SK-N-MC (cell line): ENCODE results near the gene LGMN.
"Not testable (repeated sequence)": the region's sequence is repeated elsewhere in the genome, so short reads cannot be mapped to it uniquely, and the experiment has no call there.

Experiments
- EZH2 ChIP-seq: fragments of 200-600 bp; sonication (generic); IDR thresholded peaks from one replicate; pipeline ENCODE4 v1.6.1; 2017; ENCODE audit warnings: antibody characterized with exemption
- POLR2AphosphoS5 ChIP-seq: IDR thresholded peaks from 2 replicates; pipeline ENCODE4 v1.6.1; 2012; ENCODE audit warnings: mild to moderate bottlenecking, low read depth, low read length, borderline replicate concordance

DNA sequence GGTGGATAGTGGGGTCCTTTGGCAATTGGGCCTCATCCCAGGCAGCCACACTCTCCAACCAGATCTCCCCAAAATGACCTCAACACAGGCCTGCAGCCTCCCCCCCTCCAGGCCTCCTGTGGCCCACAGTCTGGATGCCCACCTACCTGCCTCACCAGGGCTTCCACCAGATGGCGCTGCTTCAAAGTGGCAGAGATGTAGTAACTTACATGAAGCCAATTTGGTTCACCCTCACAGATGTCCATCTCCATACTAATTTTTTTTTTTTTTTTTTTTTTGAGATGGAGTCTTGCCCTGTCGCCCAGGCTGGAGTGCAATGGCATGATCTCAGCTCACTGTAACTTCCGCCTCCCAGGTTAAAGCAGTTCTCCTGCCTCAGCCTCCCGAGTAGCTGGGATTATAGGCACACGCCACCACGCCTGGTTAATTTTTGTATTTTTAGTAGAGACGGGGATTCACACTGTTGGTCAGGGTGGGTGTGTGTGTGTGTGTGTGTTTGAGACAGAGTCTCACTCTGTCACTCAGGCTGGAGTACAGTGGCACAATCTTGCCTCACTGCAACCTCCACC is 33.6 kb downstream of the LGMN start:
- not testable (repeated sequence) for TF ChIP-seq EZH2, POLR2AphosphoS5
